Activated CD4-positive, CD25-positive, alpha-beta regulatory T cell treated with anti-CD3 and anti-CD28 coated beads, Interleukin-2, amount 50 U/mL, for 16 hours (primary cell): Measurements from ENCODE around the gene GLP2R.

Experiments used
- DNase-seq: peaks from one replicate; pipeline ENCODE4 v3.0.0-alpha.2; 2020; ENCODE audit warnings: low read depth, low spot score

The GLP2R gene

DNA sequence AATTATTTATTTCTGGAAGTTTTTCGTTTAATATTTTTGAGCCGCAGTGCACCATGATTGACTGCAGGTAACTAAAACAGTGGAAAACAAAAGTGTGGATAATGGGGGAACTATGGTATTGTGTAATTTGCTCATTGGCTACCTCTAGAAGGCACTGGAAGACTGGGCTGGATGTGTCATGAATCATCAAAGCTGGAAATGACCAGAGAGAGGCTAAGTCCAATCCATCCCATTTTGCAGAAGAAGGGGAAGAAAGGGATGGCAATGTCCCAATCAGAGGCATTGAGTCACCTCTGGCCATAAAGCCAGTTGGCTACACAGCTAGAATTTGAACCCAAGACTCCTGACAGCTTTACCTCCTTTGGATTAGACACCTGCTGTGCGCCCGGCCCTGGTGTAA is 29.3 kb downstream of the GLP2R start:
- no peak for DNase-seq

GRCh38 chr17:9859781-9860180 is 34.1 kb downstream of the GLP2R start:
- DNase-seq: no peak

GRCh38 chr17:9860851-9861250 is 35.1 kb downstream of the GLP2R start:
- no peak for DNase-seq

DNA sequence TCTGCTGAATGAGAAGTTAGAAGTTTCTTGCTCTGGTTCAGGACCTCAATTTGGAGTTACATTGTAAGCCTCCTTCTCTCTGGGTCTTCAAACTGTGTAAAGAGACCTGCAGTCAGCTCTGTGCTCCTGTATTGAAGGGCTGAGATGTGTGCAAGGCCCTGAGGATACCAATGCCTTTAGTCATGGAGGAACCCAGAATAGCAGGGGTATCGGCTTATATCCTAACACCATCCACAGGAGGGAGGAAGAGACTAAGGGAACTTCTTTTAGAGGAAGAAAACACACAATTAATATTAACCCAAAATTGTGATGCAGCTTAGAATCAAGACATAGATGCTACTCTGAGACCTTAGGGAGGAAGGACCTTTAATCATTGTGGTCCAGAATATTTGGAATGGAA is 36.5 kb downstream of the GLP2R start:
- no peak for DNase-seq

DNA sequence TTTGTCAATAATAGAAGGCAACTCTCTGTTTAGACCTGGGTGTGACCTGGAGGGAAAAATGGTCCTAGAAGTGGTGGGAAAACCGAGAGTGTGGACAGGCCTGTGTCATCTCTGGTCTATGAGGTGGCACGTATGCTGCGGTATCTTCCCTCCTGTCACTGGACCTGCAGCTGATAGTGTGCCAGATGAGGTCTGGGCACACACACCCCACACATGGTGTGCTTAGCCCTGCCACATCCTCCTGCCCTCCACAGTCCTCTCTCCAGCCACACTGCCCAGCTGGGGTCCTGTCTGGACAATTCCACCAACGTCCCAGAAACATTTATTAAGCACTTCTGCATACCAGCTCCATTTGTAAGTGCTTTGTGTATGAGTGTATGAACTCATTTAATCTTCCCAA is 37.2 kb downstream of the GLP2R start:
- DNase-seq: no peak

- no peak for DNase-seq
Measured at GRCh38 chr17:9865586-9865985, 39.9 kb downstream of the GLP2R start.

GRCh38 chr17:9868552-9868951 is 42.8 kb downstream of the GLP2R start:
- no peak for DNase-seq

DNA sequence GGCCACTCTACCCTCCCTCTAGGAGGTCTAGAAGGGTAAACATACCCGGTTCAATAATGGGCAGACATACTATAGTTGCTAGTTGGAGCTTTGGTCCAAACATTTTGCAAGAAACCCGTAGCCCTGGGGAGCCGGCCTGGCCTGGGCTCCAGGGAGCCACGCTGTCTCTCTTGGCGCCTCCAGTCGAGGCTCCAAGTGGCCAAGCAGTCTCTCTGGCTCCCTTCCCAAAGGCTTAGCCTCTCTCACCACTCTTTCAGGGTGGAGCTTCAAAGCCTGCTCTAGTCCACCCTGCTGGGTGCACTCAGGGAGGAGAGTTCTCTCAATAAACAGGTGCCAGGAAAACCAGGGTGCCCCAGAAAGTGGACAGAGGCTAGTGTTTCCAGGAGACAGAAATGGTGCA is 47.1 kb downstream of the GLP2R start:
- no peak for DNase-seq

DNA sequence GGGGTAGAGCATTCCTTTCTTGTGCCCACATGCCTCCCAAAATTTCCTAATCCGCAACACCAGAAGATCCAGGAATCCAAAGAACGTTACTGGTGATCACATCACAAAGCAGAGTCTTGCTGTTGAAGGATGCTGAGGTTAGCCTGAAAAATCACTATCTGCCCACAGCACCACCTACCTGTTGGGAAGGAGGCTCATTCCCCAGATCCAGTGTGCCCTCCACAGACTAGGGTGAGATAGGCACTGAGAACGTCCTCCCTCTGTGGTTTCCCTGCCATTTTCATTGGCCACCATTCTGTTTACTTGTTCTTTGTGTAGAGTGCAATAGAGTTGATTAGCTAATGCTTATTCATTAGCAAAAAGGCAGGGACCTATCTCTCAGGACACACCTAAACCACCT is 49.0 kb downstream of the GLP2R start:
- no peak for DNase-seq

DNA sequence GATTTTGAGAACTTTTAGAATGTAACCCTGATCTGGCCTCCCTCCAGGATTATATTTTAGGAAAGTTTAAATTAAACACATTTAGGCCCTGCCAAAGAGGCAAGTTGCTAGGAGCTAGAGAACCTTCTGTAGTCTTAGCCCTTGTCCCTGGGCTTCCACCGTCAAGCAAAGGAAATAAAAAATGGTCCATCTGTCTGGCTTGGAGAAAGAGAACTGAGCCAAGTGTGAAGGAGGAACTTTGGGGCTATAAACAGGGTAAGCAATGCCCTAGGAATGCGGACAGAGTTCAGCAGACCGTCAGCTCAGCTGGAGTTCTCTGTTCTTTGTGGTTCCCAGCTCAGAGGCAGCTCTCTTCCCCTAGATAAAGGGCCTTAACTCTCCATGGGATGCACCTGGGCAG is 49.7 kb downstream of the GLP2R start:
- DNase-seq: no peak

GRCh38 chr17:9878356-9878755 is 52.6 kb downstream of the GLP2R start:
- no peak for DNase-seq

GRCh38 chr17:9878786-9879525 is 53.2 kb downstream of the GLP2R start:
- DNase-seq: no peak

DNA sequence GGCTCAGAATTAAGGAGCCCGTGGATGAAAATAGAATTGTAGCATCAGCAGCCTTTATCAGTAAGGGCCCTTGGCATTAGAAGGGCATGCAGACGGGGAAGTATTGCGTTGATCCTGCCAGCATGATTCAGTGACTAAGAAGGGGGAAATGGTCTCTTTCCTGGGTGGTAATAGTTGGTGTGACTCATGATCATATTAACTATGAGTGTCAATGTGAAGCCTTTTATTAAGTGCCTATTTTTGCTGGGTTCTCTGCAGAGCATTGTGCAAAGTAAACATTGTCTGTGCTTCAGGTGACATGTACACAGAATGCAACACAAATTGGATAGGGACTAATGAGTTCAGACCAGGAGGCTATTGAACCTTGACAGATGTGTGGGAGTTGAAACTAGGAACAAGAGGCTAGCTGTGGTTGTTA is 54.9 kb downstream of the GLP2R start:
- DNase-seq: no peak

- DNase-seq: no peak
Measured at GRCh38 chr17:9883451-9883850, 57.7 kb downstream of the GLP2R start.

- DNase-seq: no peak
Measured at GRCh38 chr17:9886141-9886930, 60.6 kb downstream of the GLP2R start.

- no peak for DNase-seq
Measured at GRCh38 chr17:9887508-9887907, 61.8 kb downstream of the GLP2R start.

DNA sequence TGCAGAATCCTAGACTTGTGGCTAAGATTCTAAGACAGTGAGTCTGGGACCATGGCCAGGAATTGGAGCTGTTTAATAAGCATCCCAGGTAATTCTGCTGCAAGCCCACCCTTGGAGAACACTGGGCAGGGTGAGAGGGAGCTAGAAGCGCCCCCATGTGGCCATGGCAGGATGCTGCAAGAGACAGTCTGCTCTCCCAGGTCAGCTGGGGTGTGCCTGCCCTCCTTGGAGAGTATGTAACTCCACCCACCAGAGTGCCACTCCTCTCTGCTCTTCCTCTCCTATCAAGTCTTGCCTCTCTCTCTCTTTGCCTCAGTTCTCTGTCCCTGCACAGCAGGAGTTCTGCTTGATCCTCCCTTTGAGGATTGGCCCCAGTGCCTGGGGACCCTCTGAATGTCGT is 64.4 kb downstream of the GLP2R start:
- DNase-seq: no peak

- no peak for DNase-seq
Measured at GRCh38 chr17:9893411-9894012, 67.8 kb downstream of the GLP2R start.

GRCh38 chr17:9894231-9894630 is 68.5 kb downstream of the GLP2R start:
- no peak for DNase-seq

GRCh38 chr17:9895923-9896322 is 70.2 kb downstream of the GLP2R start:
- no peak for DNase-seq

DNA sequence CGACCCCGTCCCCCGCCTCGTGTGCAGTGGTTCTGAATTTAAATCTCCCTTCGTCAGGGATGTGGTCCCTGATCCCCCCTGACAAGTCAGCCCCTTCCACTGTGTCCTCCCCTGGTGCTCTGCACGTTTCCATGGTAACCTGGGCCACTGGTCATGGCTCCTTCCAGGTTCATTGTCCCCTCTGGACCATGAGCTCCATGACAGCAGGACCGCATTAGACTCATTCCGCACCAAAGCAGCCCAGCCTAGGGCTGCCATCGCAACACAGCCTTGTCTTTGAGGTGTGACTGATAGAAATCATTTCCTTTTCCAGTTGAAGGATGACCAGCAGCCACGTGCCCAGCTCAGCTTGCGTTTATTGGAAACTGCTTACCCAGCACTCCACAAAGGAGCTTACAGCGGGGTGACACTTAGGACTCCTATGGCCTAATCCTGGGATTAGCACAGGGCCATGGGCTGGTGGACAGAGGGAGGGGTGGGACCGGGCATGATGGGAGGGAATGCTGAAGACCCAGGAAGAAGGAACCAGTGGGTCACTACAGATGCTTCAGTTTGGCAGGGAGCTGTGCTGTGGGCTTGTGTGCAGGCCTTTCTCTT is 71.7 kb downstream of the GLP2R start:
- no peak for DNase-seq

DNA sequence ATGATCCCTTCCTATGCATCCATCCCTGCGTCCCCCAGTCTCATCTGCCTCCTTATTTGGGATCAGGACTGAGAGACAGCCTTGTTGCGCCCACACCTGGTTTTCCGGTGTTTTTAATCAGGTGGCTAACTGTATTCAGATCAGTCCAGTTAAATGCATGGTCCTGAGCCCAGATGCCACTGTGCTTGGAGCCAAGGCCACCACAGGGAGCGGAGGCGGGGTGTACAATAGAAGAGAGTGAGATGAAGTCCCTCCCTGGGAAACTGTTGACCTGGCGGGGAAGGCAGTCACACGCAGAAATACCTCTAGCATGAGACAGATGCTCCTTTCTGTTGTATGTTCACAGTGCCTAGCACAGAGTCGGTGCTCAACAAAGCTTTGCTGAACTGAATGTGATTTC is 73.1 kb downstream of the GLP2R start:
- no peak for DNase-seq
